RWPE2 (cell line): Measurements from ENCODE around the gene NHSL2.
A peak's percentile ranks its signal among the peaks of the same experiment; 100 is the strongest.

Source experiments
- ATAC-seq: fragments of 200-7000 bp; cut with Tn5 transposase; 3 replicates; pipeline ENCODE4 v1.9.1; 2021; ENCODE audit warnings: low read depth
- DNase-seq: peaks from one replicate; pipeline ENCODE4 v3.0.0-alpha.2; 2020; ENCODE audit warnings: low spot score
- H3K27ac ChIP-seq: fragments of 450-650 bp; 2 replicates; pipeline ENCODE4 v1.5.1; 2017; ENCODE audit warnings: mild to moderate bottlenecking; ENCODE audit not compliant: poor library complexity, severe bottlenecking
- H3K27me3 ChIP-seq: fragments of 250-450 bp; sonication (Bioruptor Pico); 2 replicates; pipeline ENCODE4 v1.5.1; 2021; ENCODE audit warnings: mild to moderate bottlenecking, moderate library complexity; ENCODE audit not compliant: insufficient read depth, poor library complexity, severe bottlenecking
- H3K36me3 ChIP-seq: fragments of 250-450 bp; sonication (Bioruptor Pico); 2 replicates; pipeline ENCODE4 v1.5.1; 2020; ENCODE audit warnings: low read depth, mild to moderate bottlenecking, moderate library complexity
- H3K4me1 ChIP-seq: fragments of 250-450 bp; sonication (Bioruptor Pico); 2 replicates; pipeline ENCODE4 v1.5.1; 2021; ENCODE audit warnings: mild to moderate bottlenecking, moderate library complexity; ENCODE audit not compliant: insufficient read depth, poor library complexity, severe bottlenecking
- H3K4me3 ChIP-seq: fragments of 250-450 bp; sonication (Bioruptor Pico); 2 replicates; pipeline ENCODE4 v1.5.1; 2021; ENCODE audit warnings: mild to moderate bottlenecking, moderate library complexity; ENCODE audit not compliant: severe bottlenecking
- H3K9me3 ChIP-seq: fragments of 250-450 bp; sonication (Bioruptor Pico); 2 replicates; pipeline ENCODE4 v1.5.1; 2021; ENCODE audit warnings: mild to moderate bottlenecking, moderate library complexity; ENCODE audit not compliant: severe bottlenecking
- TF ChIP-seq, protein P1 (sequence below): fragments of 450-650 bp; IDR thresholded peaks from one replicate; pipeline ENCODE4 v1.5.1; 2017; ENCODE audit warnings: mild to moderate bottlenecking, moderate library complexity; ENCODE audit not compliant: poor library complexity, severe bottlenecking

NHSL2 gene

GRCh38 chrX:72117636-72118210 is 207.1 kb downstream of the NHSL2 start:
- no peak overlapping the region for H3K27ac ChIP-seq
- H3K4me3 ChIP-seq = no peak overlapping the region
- H3K9me3 ChIP-seq = no peaks in the 10 kb centered on the region
- peaks cover 3% of the 10 kb centered on the region for H3K4me1 ChIP-seq
- no peak for ATAC-seq
- H3K27me3 ChIP-seq = no peaks in the 10 kb centered on the region
- DNase-seq = no peak
- TF ChIP-seq, protein P1, sequence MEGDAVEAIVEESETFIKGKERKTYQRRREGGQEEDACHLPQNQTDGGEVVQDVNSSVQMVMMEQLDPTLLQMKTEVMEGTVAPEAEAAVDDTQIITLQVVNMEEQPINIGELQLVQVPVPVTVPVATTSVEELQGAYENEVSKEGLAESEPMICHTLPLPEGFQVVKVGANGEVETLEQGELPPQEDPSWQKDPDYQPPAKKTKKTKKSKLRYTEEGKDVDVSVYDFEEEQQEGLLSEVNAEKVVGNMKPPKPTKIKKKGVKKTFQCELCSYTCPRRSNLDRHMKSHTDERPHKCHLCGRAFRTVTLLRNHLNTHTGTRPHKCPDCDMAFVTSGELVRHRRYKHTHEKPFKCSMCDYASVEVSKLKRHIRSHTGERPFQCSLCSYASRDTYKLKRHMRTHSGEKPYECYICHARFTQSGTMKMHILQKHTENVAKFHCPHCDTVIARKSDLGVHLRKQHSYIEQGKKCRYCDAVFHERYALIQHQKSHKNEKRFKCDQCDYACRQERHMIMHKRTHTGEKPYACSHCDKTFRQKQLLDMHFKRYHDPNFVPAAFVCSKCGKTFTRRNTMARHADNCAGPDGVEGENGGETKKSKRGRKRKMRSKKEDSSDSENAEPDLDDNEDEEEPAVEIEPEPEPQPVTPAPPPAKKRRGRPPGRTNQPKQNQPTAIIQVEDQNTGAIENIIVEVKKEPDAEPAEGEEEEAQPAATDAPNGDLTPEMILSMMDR = no peak
- no peaks in the 10 kb centered on the region for H3K36me3 ChIP-seq

DNA sequence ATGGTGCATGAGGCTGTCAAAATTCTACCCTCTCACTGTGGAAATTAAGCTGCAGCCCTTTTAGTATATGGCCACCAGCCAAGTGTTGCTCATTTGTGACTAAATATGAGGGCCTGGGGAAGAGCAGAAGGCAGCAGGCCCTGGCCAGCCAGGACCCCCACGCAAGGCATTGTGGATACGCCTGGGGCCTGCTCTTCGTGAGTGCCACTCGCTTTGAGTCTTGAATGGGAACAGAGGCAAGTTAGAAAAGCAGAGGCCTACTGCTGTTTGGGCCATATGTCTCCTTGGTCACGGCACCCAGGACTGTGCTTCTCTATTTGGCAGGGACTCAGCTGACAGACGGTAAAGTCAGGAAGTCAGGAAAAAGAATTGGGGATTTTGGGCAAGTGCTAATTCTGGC is 210.2 kb downstream of the NHSL2 start:
- DNase-seq = no peak
- no peak overlapping the region for H3K4me3 ChIP-seq
- H3K27me3 ChIP-seq = no peaks in the 10 kb centered on the region
- H3K27ac ChIP-seq = no peak overlapping the region
- no peaks in the 10 kb centered on the region for H3K9me3 ChIP-seq
- no peaks in the 10 kb centered on the region for H3K36me3 ChIP-seq
- no peak for ATAC-seq
- TF ChIP-seq, protein P1 = no peak
- H3K4me1 ChIP-seq = peaks cover 3% of the 10 kb centered on the region

- Histone ChIP-seq H3K9me3 (no peaks in the 10 kb centered on the region), H3K36me3 (no peaks in the 10 kb centered on the region), H3K4me1 (peaks cover 3% of the 10 kb centered on the region), H3K27ac (no peak overlapping the region), H3K27me3 (no peaks in the 10 kb centered on the region), H3K4me3 (no peak overlapping the region)
- DNase-seq = no peak
- TF ChIP-seq, protein P1 = no peak
- 0 out of 3 replicates have a peak, but pooled peaks have one; percentile 44 for ATAC-seq
Measured at GRCh38 chrX:72121383-72121782, 210.7 kb downstream of the NHSL2 start.

GRCh38 chrX:72122621-72123337 is 212.1 kb downstream of the NHSL2 start:
- Histone ChIP-seq H3K9me3 (no peaks in the 10 kb centered on the region), H3K27ac (no peak overlapping the region), H3K4me3 (no peak overlapping the region), H3K27me3 (no peaks in the 10 kb centered on the region), H3K4me1 (peaks cover 3% of the 10 kb centered on the region), H3K36me3 (no peaks in the 10 kb centered on the region)
- TF ChIP-seq, protein P1 = no peak
- ATAC-seq (no peak), DNase-seq (no peak)
